Endothelial cell of umbilical vein (primary cell): ENCODE results near the gene FNDC4. TPM values are rescaled to one million over a fixed set of nuclear protein-coding genes. Genes with fewer than 3 reads are reported as not detected.

Experiments used
- BruUV-seq: library from RNA; stranded (reverse); fragments of 400-500 nt; replicated peaks from 2 replicates; lab custom pipeline; 2021; lab: Mats Ljungman, UMichigan
- CTCF ChIA-PET: fragments of 300-600, 350-600 bp; sonication (Branson Sonifier 250); formaldehyde crosslinking; loops from one replicate; lab custom pipeline; 2021; ENCODE audit warnings: antibody characterized with exemption, inconsistent platforms; lab: Charles Lee
- POLR2A ChIA-PET: fragments of 300-600, 350-600 bp; sonication (Branson Sonifier 250); formaldehyde crosslinking; loops from one replicate; lab custom pipeline; 2021; ENCODE audit warnings: antibody characterized with exemption, inconsistent platforms; lab: Charles Lee
- DNase-seq: peaks from one replicate; pipeline ENCODE4 v3.0.0-alpha.2; 2011; ENCODE audit warnings: low read depth, low spot score
- FAIRE-seq: peaks from 2 replicates; lab custom pipeline; 2011; peaks lifted over from hg19 to GRCh38; lab: Jason Lieb, UNC
- H2AFZ ChIP-seq: 2 replicates; pipeline ENCODE4 v1.6.0; 2012; ENCODE audit warnings: low read depth, low read length, control low read depth, inconsistent platforms
- H3K27ac ChIP-seq: 2 replicates; pipeline ENCODE4 v1.5.1; 2011; ENCODE audit warnings: low read depth, mild to moderate bottlenecking, control low read depth, low read length, moderate library complexity; ENCODE audit not compliant: insufficient read depth
- H3K27me3 ChIP-seq, 2 experiments: 2 replicates each; pipeline versions ENCODE4 v1.6.0 to v1.6.1; 2011; ENCODE audit warnings: low read length in 2 of 2, mixed read lengths in 1 of 2; ENCODE audit not compliant: control insufficient read depth in 2 of 2, insufficient read depth in 2 of 2
- H3K36me3 ChIP-seq, 2 experiments: 2 replicates in 1 of 2; 3 replicates in 1 of 2; pipeline ENCODE4 v1.5.1; 2011; ENCODE audit warnings: low read length in 2 of 2, mild to moderate bottlenecking in 1 of 2, moderate library complexity in 1 of 2; ENCODE audit not compliant: control insufficient read depth in 2 of 2, insufficient read depth in 2 of 2; ENCODE audit errors: extremely low read depth in 1 of 2
- H3K4me1 ChIP-seq: 3 replicates; pipeline ENCODE4 v1.5.1; 2011; ENCODE audit warnings: mild to moderate bottlenecking, low read length; ENCODE audit not compliant: control insufficient read depth, insufficient read depth; ENCODE audit errors: extremely low read depth
- H3K4me2 ChIP-seq: 2 replicates; pipeline ENCODE4 v1.6.1; 2011; ENCODE audit warnings: low read length, control low read depth, mixed read lengths; ENCODE audit not compliant: insufficient read depth
- H3K4me3 ChIP-seq, 3 experiments: fragments of 200-600 bp in 1 of 3; sonication (generic), shearing (Covaris generic) in 1 of 3; replicated peaks in 1 of 3; 2 replicates each; pipeline ENCODE4 v1.5.1; 2011 to 2016; ENCODE audit warnings: control low read depth in 3 of 3, low read length in 3 of 3, mild to moderate bottlenecking in 2 of 3, inconsistent platforms in 1 of 3, low read depth in 1 of 3, moderate library complexity in 1 of 3; ENCODE audit not compliant: insufficient read depth in 1 of 3
- H3K79me2 ChIP-seq: 2 replicates; pipeline ENCODE4 v1.6.0; 2012; ENCODE audit warnings: low read length, inconsistent platforms; ENCODE audit not compliant: control insufficient read depth, insufficient read depth
- H3K9ac ChIP-seq: replicated peaks from 2 replicates; pipeline ENCODE3; 2011; ENCODE audit warnings: low read length, control low read depth; ENCODE audit not compliant: insufficient read depth; ENCODE audit errors: extremely low read depth
- H3K9me1 ChIP-seq: replicated peaks from 3 replicates; pipeline ENCODE4 v1.6.0; 2011; ENCODE audit warnings: mild to moderate bottlenecking, low read length; ENCODE audit not compliant: control insufficient read depth, insufficient read depth; ENCODE audit errors: extremely low read depth
- H3K9me3 ChIP-seq: replicated peaks from 2 replicates; pipeline ENCODE4 v1.5.1; 2012; ENCODE audit warnings: low read length, inconsistent platforms; ENCODE audit not compliant: control insufficient read depth, insufficient read depth
- H4K20me1 ChIP-seq: replicated peaks from 2 replicates; pipeline ENCODE3; 2011; ENCODE audit warnings: mild to moderate bottlenecking, low read length; ENCODE audit not compliant: control insufficient read depth, insufficient read depth; ENCODE audit errors: extremely low read depth
- EZH2 ChIP-seq: IDR thresholded peaks from 2 replicates; pipeline ENCODE4 v1.6.1; 2012; ENCODE audit warnings: borderline replicate concordance, low read depth, mild to moderate bottlenecking, moderate library complexity, low read length, inconsistent platforms; ENCODE audit not compliant: severe bottlenecking
- FOS ChIP-seq: IDR thresholded peaks from 2 replicates; pipeline ENCODE4 v1.6.1; 2011; ENCODE audit warnings: mild to moderate bottlenecking, low read length, moderate library complexity, borderline replicate concordance; ENCODE audit not compliant: insufficient read depth
- GATA2 ChIP-seq: IDR thresholded peaks from 2 replicates; pipeline ENCODE4 v1.7.0; 2011; ENCODE audit warnings: low read depth, mild to moderate bottlenecking, moderate library complexity, mixed read lengths, low read length; ENCODE audit not compliant: insufficient read length, insufficient read depth
- JUN ChIP-seq: IDR thresholded peaks from 2 replicates; pipeline ENCODE4 v1.6.1; 2011; ENCODE audit warnings: borderline replicate concordance, low read depth; ENCODE audit not compliant: insufficient read length, insufficient read depth
- MYC ChIP-seq: IDR thresholded peaks from one replicate; pipeline ENCODE4 v1.6.1; 2011; ENCODE audit warnings: mild to moderate bottlenecking, low read depth, low read length
- POLR2A ChIP-seq: IDR thresholded peaks from 2 replicates; pipeline ENCODE4 v1.6.1; 2012; ENCODE audit warnings: low read depth, mild to moderate bottlenecking, control low read depth, low read length
- POLR2AphosphoS5 ChIP-seq: IDR thresholded peaks from 2 replicates; pipeline ENCODE4 v1.6.1; 2012; ENCODE audit warnings: low read depth, mild to moderate bottlenecking, control low read depth, low read length, moderate library complexity; ENCODE audit not compliant: insufficient read depth
- dilution Hi-C: fragments of 300-500 bp; cut with MboI; formaldehyde crosslinking; loops from one replicate; pipeline ENCODE4 v1.15.0; 2019; ENCODE audit warnings: low sequenced_read_pairs; ENCODE audit not compliant: extremely low pct_ligation_motif_present
- intact Hi-C: fragments of 100-400 bp; cut with micrococcal nuclease; formaldehyde crosslinking; loops from one replicate; pipeline ENCODE4 v1.10.0; 2022
- polyA plus RNA-seq, 4 experiments: library from polyadenylated mRNA; depleted of rRNA in 3 of 4; stranded (reverse) in 3 of 4; unstranded in 1 of 4; fragments of >200 nt; gene quantifications; 2 replicates each; pipeline versions ENCODE4 v1.2.1 to v1.2.3, GENCODE V29; 2011 to 2012; ENCODE audit warnings: missing spikeins in 1 of 4
- total RNA-seq: library from RNA; stranded (reverse); gene quantifications from 2 replicates; pipeline ENCODE4 v1.2.3, GENCODE V29; 2021
- TF ChIP-seq, protein P1 (sequence below), 2 donors: IDR thresholded peaks; 1 replicate in 1 of 2; 2 replicates in 1 of 2; pipeline ENCODE4 v1.5.1; 2011; ENCODE audit warnings: low read length in 2 of 2, mild to moderate bottlenecking in 2 of 2, moderate library complexity in 2 of 2, control low read depth in 1 of 2, inconsistent platforms in 1 of 2, low read depth in 1 of 2; ENCODE audit not compliant: insufficient read depth in 1 of 2; ENCODE audit errors: extremely low read depth in 1 of 2
- TF ChIP-seq, protein P2 (sequence below): IDR thresholded peaks from 2 replicates; pipeline ENCODE4 v1.6.1; 2011; ENCODE audit not compliant: insufficient read depth, insufficient read length

Gene FNDC4
- total and polyA plus RNA-seq, 2 donors (not counting 3 experiments of a cell fraction or from before 2014, with no cell fraction given): 15.5 to 19.0 TPM

DNA sequence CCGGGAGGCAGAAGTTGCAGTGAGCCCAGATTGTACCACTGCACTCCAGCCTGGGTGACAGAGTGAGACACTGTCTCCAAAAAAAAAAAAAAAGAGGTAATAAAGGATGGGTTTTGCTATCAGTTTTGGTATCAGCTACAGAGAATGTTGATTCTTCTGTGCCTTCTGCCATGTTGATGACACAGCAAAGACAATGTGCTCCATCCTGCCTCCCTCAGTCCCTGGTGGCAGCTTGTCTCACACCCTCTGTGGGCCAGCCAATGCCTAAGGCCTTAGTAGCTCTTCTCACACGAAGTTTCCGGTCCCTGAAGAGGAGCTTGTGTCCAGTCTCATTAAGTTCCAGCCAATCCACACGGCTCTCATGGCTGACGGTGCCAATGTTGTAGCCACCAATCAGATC is 23.0 kb downstream of the FNDC4 start:
- dilution Hi-C loops: loop anchor here (25.0 kb wide), 1 partner anchor 115 kb away; the partner anchor contains the start of gene ZNF512
- H3K4me3 ChIP-seq: no peak overlapping the region
- no TSS peak for BruUV-seq
- H3K9me1 ChIP-seq: no peaks in the 10 kb centered on the region
- H3K27me3 ChIP-seq: no peaks in the 10 kb centered on the region
- ChIA-PET CTCF (interaction anchor here (0.8 to 1.9 kb wide), 2 partner anchors 9 to 150 kb away, joined by 3 to 5 read pairs; no protein-coding TSS in a partner anchor), POLR2A (no interaction called here)
- peaks cover 1 to 3% of the 10 kb centered on the region in 2 experiments for H3K36me3 ChIP-seq
- no peak overlapping the region for H2AFZ ChIP-seq
- DNase-seq (no peak), FAIRE-seq (no peak)
- no peak for TF ChIP-seq POLR2A
- TF ChIP-seq POLR2AphosphoS5: no peak
- TF ChIP-seq, protein P1, sequence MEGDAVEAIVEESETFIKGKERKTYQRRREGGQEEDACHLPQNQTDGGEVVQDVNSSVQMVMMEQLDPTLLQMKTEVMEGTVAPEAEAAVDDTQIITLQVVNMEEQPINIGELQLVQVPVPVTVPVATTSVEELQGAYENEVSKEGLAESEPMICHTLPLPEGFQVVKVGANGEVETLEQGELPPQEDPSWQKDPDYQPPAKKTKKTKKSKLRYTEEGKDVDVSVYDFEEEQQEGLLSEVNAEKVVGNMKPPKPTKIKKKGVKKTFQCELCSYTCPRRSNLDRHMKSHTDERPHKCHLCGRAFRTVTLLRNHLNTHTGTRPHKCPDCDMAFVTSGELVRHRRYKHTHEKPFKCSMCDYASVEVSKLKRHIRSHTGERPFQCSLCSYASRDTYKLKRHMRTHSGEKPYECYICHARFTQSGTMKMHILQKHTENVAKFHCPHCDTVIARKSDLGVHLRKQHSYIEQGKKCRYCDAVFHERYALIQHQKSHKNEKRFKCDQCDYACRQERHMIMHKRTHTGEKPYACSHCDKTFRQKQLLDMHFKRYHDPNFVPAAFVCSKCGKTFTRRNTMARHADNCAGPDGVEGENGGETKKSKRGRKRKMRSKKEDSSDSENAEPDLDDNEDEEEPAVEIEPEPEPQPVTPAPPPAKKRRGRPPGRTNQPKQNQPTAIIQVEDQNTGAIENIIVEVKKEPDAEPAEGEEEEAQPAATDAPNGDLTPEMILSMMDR (IDR thresholded peaks at IDR 0.05; ENCODE audit: extremely low read depth in 1 of 2, insufficient read depth in 1 of 2, low read depth in 1 of 2, low read length in 2 of 2): no peak
- no peak for TF ChIP-seq MYC
- no peak overlapping the region for H3K4me2 ChIP-seq
- no peak overlapping the region for H3K27ac ChIP-seq
- intact Hi-C loops: no loop called here
- H4K20me1 ChIP-seq: no peaks in the 10 kb centered on the region
- no peak overlapping the region for H3K9ac ChIP-seq
- H3K4me1 ChIP-seq: no peaks in the 10 kb centered on the region
- no peaks in the 10 kb centered on the region for H3K9me3 ChIP-seq
- no peaks in the 10 kb centered on the region for H3K79me2 ChIP-seq

- Histone ChIP-seq H4K20me1 (no peaks in the 10 kb centered on the region), H3K79me2 (no peaks in the 10 kb centered on the region), H3K4me3 (no peak overlapping the region), H3K4me1 (no peaks in the 10 kb centered on the region), H3K4me2 (no peak overlapping the region), H3K9ac (no peak overlapping the region), H3K27ac (no peak overlapping the region), H3K27me3 (no peaks in the 10 kb centered on the region), H2AFZ (no peak overlapping the region), H3K36me3 (peaks cover 0 to 2% of the 10 kb centered on the region in 2 experiments), H3K9me3 (no peaks in the 10 kb centered on the region), H3K9me1 (no peaks in the 10 kb centered on the region)
- FAIRE-seq (no peak), DNase-seq (no peak)
- TF ChIP-seq GATA2: no peak
- no peak for TF ChIP-seq MYC
- TF ChIP-seq, protein P1 (IDR thresholded peaks at IDR 0.05; ENCODE audit: extremely low read depth in 1 of 2, insufficient read depth in 1 of 2, low read depth in 1 of 2, low read length in 2 of 2): no peak
- TF ChIP-seq FOS: no peak
- TF ChIP-seq POLR2A: no peak
- TF ChIP-seq POLR2AphosphoS5: no peak
- TF ChIP-seq EZH2: no peak
- TF ChIP-seq JUN: no peak
- TF ChIP-seq, protein P2, sequence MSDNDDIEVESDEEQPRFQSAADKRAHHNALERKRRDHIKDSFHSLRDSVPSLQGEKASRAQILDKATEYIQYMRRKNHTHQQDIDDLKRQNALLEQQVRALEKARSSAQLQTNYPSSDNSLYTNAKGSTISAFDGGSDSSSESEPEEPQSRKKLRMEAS: no peak
- intact Hi-C loops (no loop called here), dilution Hi-C loops (loop anchor here (25.0 kb wide), 1 partner anchor 123 kb away; the partner anchor contains the start of gene ZNF512)
- POLR2A ChIA-PET: no interaction called here
- CTCF ChIA-PET: interaction anchor here (0.6 kb wide), 1 partner anchor 9 kb away, joined by 5 read pairs; no protein-coding TSS in a partner anchor
- BruUV-seq: no TSS peak
Observed at GRCh38 chr2:27464443-27464842, 30.6 kb downstream of the FNDC4 start.
